ENCODE data around the gene NAP1L4.

GRCh38 chr11:3010521-3011275 lies 18.6 kb upstream of the NAP1L4 start:
- TF ChIP-seq CTCF (IDR thresholded peaks at IDR 0.05 in 2 of 3, conservative IDR thresholded peaks at IDR 0.05 in 1 of 3; ENCODE audit: borderline replicate concordance in 1 of 3, insufficient read depth in 1 of 3, low read depth in 2 of 3, low read length in 2 of 3), result no peak
- TF ChIP-seq POLR2A (IDR thresholded peaks at IDR 0.05; ENCODE audit: borderline replicate concordance, extremely low read depth, insufficient read depth, insufficient read length), result no peak
- TF ChIP-seq YY1 (IDR thresholded peaks at IDR 0.05; ENCODE audit: extremely low read depth, insufficient replicate concordance, low read depth, low read length), result no peak
- TF ChIP-seq ZNF274 (IDR thresholded peaks at IDR 0.05; ENCODE audit: low read depth, low read length), result no peak
- no peak for TF ChIP-seq POLR2AphosphoS5 (IDR thresholded peaks at IDR 0.05; ENCODE audit: low read depth, low read length)
- TF ChIP-seq, protein P1, sequence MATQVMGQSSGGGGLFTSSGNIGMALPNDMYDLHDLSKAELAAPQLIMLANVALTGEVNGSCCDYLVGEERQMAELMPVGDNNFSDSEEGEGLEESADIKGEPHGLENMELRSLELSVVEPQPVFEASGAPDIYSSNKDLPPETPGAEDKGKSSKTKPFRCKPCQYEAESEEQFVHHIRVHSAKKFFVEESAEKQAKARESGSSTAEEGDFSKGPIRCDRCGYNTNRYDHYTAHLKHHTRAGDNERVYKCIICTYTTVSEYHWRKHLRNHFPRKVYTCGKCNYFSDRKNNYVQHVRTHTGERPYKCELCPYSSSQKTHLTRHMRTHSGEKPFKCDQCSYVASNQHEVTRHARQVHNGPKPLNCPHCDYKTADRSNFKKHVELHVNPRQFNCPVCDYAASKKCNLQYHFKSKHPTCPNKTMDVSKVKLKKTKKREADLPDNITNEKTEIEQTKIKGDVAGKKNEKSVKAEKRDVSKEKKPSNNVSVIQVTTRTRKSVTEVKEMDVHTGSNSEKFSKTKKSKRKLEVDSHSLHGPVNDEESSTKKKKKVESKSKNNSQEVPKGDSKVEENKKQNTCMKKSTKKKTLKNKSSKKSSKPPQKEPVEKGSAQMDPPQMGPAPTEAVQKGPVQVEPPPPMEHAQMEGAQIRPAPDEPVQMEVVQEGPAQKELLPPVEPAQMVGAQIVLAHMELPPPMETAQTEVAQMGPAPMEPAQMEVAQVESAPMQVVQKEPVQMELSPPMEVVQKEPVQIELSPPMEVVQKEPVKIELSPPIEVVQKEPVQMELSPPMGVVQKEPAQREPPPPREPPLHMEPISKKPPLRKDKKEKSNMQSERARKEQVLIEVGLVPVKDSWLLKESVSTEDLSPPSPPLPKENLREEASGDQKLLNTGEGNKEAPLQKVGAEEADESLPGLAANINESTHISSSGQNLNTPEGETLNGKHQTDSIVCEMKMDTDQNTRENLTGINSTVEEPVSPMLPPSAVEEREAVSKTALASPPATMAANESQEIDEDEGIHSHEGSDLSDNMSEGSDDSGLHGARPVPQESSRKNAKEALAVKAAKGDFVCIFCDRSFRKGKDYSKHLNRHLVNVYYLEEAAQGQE (IDR thresholded peaks at IDR 0.05; ENCODE audit: low read depth), result no peak
- no peak for TF ChIP-seq EZH2 (IDR thresholded peaks at IDR 0.05)
- TF ChIP-seq RAD21 (IDR thresholded peaks at IDR 0.05; ENCODE audit: low read depth), result no peak
- TF ChIP-seq, protein P2, sequence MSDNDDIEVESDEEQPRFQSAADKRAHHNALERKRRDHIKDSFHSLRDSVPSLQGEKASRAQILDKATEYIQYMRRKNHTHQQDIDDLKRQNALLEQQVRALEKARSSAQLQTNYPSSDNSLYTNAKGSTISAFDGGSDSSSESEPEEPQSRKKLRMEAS (IDR thresholded peaks at IDR 0.05), result no peak
- no peak for TF ChIP-seq TCF7L2 (IDR thresholded peaks at IDR 0.05; ENCODE audit: borderline replicate concordance, extremely low read depth, insufficient read depth, insufficient read length)
- TF ChIP-seq SIN3A (IDR thresholded peaks at IDR 0.05; ENCODE audit: low read depth), result no peak
- TF ChIP-seq ZBTB33 (IDR thresholded peaks at IDR 0.05; ENCODE audit: extremely low read depth, insufficient replicate concordance, low read length), result no peak
- no peak for TF ChIP-seq SRF (IDR thresholded peaks at IDR 0.05; ENCODE audit: low read depth)
- no peak for TF ChIP-seq EZH2phosphoT487 (IDR thresholded peaks at IDR 0.05; ENCODE audit: borderline replicate concordance)

Data from HCT116 (cell line).